ENCODE results near the gene AZU1.

DNA sequence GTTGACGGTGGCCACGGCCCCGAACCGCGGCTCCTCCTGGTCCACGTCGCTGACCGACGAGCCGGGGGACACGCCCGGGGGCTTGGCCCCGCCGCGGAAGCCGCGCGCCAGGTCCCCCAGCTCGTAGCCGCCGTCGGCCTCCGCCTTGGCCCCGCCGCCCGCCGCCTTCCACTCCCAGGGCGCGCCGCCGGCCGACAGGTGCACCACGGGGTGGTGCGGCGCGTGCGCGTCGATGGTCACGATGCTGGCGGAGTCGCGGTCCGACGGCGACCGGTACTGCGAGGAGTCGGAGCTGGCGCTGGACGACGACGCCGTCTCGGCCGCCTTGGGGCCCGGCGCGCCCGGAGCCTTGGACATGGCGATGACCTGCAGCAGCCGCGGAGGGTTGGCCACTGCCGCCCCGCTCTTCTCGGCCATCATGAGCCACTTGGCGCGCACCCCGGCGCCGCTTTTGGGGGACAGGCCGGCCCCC is 14.9 kb upstream of the AZU1 start:
- TF ChIP-seq, protein P1, sequence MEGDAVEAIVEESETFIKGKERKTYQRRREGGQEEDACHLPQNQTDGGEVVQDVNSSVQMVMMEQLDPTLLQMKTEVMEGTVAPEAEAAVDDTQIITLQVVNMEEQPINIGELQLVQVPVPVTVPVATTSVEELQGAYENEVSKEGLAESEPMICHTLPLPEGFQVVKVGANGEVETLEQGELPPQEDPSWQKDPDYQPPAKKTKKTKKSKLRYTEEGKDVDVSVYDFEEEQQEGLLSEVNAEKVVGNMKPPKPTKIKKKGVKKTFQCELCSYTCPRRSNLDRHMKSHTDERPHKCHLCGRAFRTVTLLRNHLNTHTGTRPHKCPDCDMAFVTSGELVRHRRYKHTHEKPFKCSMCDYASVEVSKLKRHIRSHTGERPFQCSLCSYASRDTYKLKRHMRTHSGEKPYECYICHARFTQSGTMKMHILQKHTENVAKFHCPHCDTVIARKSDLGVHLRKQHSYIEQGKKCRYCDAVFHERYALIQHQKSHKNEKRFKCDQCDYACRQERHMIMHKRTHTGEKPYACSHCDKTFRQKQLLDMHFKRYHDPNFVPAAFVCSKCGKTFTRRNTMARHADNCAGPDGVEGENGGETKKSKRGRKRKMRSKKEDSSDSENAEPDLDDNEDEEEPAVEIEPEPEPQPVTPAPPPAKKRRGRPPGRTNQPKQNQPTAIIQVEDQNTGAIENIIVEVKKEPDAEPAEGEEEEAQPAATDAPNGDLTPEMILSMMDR (IDR thresholded peaks at IDR 0.05): no peak
- no peak for TF ChIP-seq REST (IDR thresholded peaks at IDR 0.05; ENCODE audit: insufficient read depth in 1 of 2, low read depth in 2 of 2, low read length in 1 of 2)
- TF ChIP-seq SIN3A (IDR thresholded peaks at IDR 0.05; ENCODE audit: borderline replicate concordance, insufficient read depth, low read depth, low read length): no peak
- no peak for TF ChIP-seq POLR2AphosphoS5 (IDR thresholded peaks at IDR 0.05; ENCODE audit: low read depth, low read length)
- TF ChIP-seq TCF7L2 (IDR thresholded peaks at IDR 0.05; ENCODE audit: low read depth, low read length): no peak
